Testis (tissue), 2 donors: ENCODE data around the gene ADAMTSL2.

Source experiments
- CTCF ChIP-seq, 3 experiments: fragments of 450-650 bp in 2 of 3; fragments of 200-600 bp in 1 of 3; sonication (generic) in 1 of 3; IDR thresholded peaks; one replicate each; pipeline ENCODE4 v1.5.1; 2016 to 2019; ENCODE audit warnings: antibody characterized with exemption in 3 of 3, mild to moderate bottlenecking in 2 of 3, moderate library complexity in 1 of 3
- POLR2A ChIP-seq: fragments of 450-650 bp; IDR thresholded peaks from one replicate; pipeline ENCODE4 v1.6.1; 2017; ENCODE audit warnings: antibody characterized with exemption, mild to moderate bottlenecking, moderate library complexity

- TF ChIP-seq CTCF (IDR thresholded peaks at IDR 0.05) (no peak), POLR2A (no peak)
Measured at GRCh38 chr9:133524679-133525228, 9.8 kb upstream of the ADAMTSL2 start, which contains the start of gene MYMK.
